ELF-1 (cell line): ENCODE measurements around the gene MACO1.
"Not testable (repeated sequence)": the region's sequence is repeated elsewhere in the genome, so short reads cannot be mapped to it uniquely, and the experiment has no call there.

Experiments used
- DNase-seq: peaks from one replicate; pipeline ENCODE4 v3.0.0-alpha.2; 2016; ENCODE audit warnings: low read depth, low spot score

The MACO1 gene, protein sequence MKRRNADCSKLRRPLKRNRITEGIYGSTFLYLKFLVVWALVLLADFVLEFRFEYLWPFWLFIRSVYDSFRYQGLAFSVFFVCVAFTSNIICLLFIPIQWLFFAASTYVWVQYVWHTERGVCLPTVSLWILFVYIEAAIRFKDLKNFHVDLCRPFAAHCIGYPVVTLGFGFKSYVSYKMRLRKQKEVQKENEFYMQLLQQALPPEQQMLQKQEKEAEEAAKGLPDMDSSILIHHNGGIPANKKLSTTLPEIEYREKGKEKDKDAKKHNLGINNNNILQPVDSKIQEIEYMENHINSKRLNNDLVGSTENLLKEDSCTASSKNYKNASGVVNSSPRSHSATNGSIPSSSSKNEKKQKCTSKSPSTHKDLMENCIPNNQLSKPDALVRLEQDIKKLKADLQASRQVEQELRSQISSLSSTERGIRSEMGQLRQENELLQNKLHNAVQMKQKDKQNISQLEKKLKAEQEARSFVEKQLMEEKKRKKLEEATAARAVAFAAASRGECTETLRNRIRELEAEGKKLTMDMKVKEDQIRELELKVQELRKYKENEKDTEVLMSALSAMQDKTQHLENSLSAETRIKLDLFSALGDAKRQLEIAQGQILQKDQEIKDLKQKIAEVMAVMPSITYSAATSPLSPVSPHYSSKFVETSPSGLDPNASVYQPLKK

DNA sequence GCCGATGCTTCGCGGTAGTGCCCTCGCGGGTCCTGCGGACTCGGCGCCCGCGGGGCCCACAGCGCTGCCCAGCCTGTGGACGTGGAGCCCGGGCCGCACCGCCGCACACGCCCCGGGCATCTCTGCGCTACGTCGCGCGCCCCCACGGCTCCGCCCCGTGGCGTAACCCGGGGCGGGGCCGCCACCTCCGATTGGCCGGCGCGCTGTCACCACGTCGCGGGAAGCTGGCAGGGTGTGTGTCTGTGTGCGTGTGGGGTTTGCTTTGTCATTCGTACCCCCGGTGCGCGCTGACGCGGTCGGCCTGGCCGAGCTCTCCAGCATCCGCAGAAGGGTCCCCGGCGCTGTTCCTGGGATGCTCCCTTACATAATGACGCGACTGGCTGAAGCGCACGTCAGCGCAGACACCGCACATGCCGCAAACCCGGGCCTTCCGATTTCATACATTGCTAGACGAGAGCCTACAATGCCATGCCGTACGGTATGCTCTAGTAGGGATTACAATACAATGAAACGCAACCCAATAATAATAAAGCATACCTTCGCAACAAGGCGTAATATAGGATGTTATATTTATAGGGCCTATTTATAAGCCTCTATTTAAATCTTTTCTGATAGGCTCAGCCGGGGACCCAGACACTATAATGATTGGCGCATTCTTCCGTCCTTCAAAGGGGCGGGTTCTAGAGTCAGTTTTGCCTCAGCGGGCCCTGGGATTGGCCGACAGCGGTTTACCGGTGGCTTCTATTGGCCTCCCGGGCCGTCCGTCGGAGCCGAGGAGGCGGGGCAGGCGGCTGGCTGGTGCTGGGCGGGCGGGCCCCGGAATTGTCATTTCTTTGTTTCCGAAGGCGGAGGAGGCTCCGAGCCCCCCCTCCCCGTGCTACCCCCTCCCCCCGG, at the start of gene MACO1:
TSS of gene MACO1 (plus strand) at position 825 of the 894 bp plus-strand sequence. CDS start 202 bp downstream, outside the sequence.
- DNase-seq: peak; percentile 98

DNA sequence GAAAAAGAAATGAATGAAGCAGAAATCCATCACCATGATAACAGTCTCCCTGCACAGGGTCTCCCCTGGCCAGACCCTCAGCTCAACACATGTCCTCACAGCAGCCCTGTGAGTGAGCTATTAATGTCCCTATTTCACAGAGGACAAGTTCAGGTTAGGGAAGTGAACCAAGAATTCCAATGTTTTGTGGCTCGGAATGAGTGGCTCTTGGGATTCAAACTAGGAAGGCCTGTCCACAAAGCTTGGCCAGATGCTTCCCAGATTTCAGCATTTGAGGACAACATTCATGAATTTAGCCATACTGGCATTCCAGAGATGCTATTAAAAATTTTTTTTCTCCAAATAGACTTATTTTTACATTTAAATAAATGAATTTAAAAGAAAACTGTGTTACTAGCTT, 48.2 kb upstream of the MACO1 start:
- not testable (repeated sequence) for DNase-seq

DNA sequence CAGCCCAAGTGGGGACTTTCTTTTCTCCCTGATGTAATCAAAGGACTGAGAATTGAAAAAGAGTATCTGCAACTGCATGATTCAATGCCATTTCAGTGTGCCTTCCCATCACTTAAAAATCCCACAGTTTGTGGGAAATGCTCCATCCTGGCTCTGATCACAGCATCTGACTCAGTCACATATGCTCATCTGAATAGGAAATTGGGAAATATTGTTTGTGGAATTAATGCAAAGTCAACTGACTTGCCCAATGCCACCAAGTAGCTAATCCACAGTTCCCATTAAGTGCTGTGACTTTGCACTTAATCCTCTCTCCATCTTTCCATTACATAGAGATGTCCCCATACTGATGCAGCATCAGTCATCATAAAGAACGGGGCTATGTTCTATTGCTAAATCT, 47.6 kb upstream of the MACO1 start:
- DNase-seq: not testable (repeated sequence)

DNA sequence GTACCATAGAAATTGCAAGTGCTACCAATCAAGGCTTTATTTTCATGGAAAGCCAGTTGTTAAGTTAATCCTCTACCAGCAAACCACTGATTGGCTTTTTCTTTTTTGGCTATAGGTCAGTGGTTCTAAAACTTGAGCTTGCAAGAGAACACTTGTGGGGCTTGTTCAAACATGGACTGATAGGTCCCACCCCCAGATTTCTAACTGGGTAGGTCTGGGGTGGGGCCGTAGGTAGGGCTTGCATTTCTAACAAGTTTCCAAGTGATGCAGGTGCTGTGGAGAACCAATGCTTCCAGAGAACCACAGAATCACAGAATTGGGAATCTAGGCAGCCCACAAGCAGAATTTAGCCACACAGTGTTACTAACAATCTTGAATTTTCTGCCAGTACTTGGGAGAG, 46.8 kb upstream of the MACO1 start:
- DNase-seq: not testable (repeated sequence)

DNA sequence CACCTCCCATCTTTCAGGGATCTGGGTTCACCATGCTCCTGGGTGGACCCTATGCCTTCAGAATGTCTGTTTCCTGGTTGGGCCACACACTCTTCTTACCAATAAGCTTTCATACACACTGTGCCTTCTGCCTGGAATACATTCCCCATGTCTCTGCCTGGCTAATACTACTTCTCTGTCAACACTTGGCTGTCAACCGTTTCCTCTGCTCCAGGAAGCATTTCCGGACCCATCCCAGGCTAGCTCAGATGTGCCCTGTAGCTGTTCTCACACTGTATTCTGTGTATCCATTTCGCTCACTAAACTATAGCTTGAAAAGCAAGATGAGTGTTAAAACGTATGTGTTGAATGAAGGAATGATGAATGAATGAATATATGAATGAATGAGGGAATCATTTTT, 43.6 kb upstream of the MACO1 start:
- not testable (repeated sequence) for DNase-seq

DNA sequence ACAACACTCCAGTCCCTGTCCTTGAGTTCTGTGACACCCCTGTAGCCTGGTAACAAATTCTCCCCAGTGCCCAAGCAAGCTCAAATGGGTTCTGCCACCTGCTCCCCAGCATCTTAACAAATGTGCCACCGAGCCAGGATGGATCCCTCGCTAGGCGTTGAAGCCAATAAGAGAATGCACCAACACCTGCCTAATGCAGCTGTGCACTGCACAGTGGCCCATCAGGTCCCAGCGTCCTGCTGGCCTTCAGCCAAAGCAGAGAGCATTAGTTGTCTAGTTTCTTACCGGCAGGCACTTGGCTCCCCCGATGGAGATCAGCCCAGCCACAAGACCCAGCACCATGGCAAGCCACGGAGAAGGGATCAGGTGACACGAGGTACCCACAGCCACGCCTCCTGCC, 42.0 kb upstream of the MACO1 start:
- DNase-seq: not testable (repeated sequence)

DNA sequence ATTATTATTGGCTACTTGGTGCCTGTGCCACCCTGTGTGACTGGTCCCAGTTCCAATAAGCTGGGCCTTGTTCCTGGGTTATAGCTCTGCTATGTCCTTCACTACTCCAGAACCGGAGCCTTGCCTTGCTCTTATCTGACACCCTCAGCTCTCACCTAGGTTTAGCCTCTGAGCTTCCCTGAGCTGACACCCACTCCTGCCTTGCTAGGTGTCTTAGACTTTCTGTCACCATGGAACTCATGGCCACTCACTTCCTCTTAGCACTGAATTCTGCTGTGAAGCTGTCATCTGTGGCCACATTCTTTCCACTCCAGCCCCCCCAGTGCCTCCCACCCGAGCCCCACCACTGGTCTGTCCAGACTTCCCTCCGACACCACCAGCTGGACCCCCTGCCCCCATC, 41.0 kb upstream of the MACO1 start:
- DNase-seq: not testable (repeated sequence)

DNA sequence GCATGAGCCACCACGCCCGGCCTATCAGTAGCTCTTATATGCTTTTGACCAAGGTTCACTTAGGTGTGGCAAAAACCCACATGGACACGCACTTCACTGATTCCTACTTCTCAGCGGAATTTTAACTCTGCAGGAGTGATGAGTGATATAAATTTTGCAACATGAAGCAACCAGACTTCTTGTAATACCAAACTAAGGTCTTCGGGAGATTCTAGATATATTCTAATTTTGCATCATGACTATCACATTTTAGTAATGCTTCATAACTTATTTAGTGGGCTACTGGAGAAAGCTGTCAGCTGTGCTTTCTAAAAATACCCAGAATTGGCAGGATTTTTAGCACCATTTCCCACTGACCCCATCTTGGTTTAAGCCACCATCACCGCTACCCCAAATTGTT, 37.9 kb upstream of the MACO1 start:
- no peak for DNase-seq

DNA sequence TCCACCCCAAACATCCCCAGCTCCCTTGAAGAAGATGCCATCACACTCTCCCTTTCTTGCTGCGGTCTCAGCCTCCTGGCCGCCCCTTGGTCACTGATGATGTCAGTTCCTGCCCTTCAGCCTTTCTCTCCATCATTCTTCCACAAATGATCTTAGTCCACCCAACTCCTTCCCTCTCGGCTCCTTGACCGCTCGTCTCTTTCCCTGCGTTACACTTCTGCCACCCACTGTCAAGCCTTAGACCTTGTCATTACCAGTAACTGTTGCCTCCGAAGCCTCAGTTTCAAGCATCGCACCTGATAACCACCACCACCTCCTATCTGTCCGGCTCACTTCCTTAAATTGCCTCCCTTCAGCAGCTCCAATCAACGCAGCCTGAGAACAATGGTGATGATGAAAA, 33.1 kb upstream of the MACO1 start:
- DNase-seq: not testable (repeated sequence)

DNA sequence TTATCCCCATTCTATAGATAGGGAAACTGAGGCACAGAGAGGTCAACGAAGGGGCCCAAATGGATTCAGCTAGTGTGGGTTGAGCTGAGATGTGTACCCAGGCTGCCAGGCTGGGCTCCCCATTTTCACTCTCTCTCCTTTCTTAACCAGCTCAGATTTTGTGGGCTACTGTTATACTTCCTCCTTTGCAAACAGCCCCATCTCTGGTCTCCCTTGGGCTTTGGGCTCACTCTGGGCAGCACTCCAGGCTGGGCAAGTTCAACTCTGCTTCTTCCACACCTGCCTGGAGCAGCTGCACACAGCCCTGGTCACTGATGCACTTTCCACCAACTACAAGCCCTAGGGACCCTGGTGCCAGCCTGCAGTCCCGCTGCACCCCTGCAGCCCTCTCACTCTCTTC, 32.6 kb upstream of the MACO1 start:
- DNase-seq: not testable (repeated sequence)

DNA sequence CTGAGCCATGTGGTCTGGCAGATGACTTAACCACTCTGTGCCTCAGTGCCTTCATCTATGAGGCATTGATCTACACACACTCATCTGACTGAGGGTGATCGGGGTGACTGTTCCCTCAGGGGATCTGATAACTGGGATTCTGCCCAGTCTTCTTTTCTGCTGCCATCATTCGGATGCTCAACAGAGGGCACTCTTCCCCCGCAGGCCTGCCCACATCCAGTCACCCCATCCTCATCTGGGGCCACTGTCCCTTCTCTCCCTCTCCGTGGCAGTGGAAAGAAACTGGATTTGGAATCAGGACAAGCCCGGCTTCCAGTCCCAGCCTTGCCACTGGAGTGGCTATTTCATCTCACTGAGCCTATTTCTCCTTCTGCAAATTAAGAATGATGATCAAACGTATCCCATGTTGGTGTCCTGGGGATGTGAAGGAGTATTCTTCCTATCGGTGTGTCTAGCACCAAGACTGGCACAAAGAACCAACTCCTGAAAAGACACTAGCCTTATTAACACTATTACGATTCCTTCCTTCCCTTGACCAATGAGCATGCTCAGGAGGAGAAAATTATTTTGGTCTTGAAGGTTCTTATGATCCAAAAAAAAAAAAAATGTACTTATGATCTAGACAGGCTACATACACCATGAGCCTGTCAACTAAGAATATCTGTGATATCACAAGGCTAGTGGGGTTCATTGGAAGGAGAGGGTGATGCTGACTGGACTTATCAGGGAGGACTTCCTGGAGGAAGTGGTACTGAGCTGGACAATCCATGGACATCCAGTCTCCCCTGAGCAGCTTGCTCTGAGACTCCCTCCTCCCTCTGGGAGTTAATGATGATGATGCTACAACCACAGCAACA, 27.5 kb upstream of the MACO1 start:
- DNase-seq: not testable (repeated sequence)

DNA sequence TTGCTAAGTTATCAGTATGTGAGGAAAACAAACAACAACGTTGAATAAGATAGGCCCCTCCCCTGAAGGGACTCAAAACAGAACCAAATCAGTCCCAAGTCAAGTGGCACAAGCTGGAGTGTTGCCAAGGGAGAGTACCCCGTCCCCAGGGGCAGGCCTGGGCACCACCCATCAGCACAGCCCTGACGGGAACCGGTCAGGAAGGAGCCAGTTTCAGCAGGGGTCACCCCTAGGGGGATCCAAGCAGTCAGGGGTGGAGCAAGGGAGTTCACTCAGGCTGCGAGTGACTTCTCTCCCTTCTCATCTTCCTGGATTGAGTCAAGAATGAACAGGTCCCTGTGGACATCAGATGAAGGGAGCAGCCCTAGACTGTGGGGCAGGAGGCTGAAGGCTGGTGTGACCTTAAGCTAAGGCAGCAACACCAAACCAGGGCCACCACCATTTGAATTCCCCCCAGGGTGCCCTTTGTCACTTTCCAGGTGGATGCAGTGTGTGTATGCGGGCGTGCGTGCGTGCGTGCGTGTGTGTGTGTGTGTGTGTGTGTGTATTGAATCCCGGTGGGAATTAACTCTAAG, 24.9 kb upstream of the MACO1 start:
- not testable (repeated sequence) for DNase-seq

DNA sequence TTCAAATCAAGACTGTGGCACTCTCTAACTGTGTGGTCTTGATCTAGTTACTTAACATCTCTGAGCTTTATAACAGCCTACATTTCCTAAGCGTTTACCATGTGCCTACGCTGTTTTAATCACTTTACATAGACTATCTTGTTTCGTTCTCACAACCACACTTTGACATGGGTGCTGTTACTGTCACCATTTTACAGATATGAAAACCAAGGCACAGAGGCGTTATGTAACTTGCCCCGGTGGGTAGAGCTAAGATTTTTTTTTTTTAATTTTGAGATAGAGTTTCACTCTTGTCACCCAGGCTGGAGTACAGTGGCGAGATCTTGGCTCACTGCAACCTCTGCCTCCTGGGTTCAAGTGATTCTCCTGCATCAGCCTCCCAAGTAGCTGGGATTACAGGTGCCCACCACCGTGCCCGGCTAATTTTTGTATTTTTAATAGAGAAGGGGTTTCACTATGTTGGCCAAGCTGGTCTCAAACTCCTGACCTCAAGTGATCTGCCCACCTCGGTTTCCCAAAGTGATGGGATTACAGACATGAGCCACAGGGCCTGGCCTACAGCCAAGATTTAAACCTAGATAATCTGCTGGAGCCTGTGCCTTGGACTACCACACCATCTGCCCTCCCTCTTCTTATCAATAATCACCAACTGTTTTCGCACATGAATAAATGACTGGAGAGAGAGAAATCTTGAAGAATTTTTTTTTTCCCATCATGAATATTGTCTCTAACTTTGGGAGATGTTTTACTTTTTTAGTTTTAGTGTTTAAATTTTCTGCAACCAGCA, 20.9 kb upstream of the MACO1 start:
- not testable (repeated sequence) for DNase-seq

DNA sequence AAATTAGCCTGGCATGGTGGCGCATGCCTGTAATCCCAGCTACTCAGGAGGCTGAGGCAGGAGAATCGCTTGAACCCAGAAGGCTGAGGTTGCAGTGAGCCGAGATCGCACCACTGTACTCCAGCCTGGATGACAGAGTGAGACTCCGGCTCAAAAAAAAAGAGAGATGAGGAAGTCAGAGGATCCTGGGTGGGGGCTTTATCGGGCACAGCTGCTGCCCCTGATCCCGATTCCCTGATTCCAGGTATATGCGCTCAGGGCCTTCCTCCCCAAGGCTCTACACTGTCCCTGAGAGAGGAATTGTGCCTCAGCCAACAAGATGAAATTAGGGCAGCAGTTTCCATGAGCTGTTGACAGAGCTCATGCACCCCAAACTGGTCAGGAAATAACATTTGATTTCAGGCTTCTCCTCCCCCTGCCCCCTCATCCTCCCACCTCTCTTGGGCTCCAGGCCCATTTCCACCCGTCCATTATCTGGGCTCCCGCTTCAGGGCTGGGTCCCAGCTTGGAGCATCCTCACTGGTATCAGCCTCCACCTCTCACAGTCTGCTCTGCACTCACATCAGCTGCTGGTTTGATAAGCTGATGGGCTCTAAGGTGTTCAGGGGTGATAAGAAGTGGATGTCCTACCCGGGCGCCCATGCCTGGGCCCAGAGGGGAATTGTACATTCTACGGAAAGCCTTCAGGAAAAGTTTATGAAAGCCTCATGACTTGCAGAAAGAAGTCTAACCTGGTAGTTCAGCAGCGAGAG, 17.6 kb upstream of the MACO1 start:
- not testable (repeated sequence) for DNase-seq

DNA sequence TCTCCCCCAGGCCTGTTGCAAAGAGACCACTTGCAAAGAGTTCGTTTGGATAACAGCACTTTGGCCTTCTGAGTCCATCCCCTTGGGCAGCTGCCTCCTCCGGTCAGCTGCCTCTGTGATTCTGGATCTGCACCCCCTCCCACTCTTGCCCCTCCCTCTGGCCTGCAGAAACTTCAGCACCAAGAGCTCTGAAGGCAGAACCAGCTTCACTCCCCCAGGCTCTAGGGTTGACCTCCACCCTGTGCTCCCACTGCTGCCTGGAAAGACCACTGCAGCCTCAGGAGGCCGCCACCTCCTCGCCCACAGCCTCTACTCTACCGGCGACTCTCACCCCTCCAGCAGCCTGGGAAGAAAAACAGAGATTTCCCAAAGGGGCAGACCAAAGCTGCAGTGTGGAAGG, 16.5 kb upstream of the MACO1 start:
- DNase-seq: peak; percentile 22

DNA sequence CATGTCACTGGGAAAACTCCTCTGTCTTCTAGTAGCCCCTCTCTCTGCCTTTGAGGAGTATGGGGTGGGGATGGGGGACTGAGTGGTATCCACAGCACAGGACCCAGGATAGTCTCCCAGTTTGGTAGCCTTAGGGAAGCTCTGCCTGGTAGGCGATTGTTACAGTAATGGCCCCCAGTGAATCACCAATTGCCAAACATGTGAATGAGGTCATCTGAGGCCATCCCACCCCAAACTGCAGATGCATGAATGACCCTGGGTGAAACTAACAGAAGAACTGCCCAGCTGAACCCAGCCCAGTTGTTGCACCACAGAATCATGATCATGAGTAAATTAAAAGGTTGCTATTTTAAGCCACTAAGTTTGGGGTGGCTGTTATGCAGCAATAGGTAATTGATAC, 16.1 kb upstream of the MACO1 start:
- not testable (repeated sequence) for DNase-seq

DNA sequence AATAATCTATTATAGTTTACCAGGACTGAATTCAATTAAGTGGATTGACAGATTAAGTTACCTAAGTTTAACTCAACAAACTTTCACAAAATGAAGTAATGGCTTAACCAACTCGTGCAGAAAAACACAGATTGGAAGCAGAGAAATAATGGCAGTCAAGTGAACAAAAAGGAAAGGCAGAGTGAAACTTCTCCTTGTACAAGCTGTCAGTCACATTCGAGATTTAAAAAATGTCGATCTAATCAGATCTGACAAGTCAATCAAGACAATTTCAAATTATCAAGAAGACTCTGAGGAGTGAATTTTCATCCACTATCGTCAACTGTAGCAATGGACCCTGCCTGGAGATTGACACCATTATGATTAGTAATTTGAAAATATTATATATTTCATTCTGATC, 13.4 kb upstream of the MACO1 start:
- DNase-seq: not testable (repeated sequence)

DNA sequence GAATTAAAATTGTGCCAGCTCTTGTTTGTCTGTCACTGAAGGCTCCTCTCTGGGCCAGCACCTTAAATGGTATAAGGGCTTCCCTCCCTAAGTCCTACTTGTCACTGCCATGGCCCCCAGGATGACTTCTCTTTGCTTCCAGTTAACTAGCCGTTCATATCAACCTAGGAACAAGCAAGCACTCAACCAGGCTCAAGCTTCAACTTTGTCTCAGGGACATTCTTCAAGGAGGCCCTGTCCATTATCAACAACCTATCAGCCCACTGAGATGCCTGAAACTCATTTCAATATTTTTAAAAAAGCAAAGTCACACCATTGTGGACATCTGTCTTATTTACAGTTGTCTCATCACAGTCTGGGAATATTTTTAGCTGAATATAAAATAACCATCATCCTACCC, 11.4 kb upstream of the MACO1 start:
- DNase-seq: not testable (repeated sequence)

DNA sequence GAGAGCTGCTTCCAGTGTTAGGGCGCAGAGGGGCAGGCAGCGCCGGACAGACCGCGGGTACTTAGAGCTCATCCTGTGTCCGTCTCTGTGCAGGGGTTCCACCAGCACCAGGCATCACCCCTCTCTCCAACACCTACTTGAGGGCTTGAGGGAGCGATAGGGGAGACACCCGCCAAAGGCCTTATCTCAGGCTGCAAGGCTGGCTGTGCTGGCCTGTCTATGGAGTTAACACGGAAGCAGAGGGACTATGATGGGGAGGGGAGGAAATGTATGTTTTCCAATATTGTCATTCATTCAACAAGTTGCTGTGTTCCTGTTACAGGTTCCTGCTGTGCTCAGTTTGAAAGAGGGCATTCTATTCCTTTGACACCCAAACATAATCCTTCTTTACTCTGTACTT, 10.0 kb upstream of the MACO1 start, which contains the start of gene RHCE:
TSS of gene RHCE (minus strand) at position 111 of the 400 bp plus-strand sequence. CDS start at position 72, 39 bp downstream.
- DNase-seq: not testable (repeated sequence)
